ENCODE results near the gene FABP6. TPM values are rescaled to one million over a fixed set of nuclear protein-coding genes. Genes with fewer than 3 reads are reported as not detected.
A peak's percentile ranks its signal among the peaks of the same experiment; 100 is the strongest.

Gene FABP6
- total and polyA plus RNA-seq, 9 of the 15 experiments (the other 6 are each of a cell fraction or from before 2014, with no cell fraction given): 0.11 to 0.33 (median 0.21) TPM; not detected in 4

DNA sequence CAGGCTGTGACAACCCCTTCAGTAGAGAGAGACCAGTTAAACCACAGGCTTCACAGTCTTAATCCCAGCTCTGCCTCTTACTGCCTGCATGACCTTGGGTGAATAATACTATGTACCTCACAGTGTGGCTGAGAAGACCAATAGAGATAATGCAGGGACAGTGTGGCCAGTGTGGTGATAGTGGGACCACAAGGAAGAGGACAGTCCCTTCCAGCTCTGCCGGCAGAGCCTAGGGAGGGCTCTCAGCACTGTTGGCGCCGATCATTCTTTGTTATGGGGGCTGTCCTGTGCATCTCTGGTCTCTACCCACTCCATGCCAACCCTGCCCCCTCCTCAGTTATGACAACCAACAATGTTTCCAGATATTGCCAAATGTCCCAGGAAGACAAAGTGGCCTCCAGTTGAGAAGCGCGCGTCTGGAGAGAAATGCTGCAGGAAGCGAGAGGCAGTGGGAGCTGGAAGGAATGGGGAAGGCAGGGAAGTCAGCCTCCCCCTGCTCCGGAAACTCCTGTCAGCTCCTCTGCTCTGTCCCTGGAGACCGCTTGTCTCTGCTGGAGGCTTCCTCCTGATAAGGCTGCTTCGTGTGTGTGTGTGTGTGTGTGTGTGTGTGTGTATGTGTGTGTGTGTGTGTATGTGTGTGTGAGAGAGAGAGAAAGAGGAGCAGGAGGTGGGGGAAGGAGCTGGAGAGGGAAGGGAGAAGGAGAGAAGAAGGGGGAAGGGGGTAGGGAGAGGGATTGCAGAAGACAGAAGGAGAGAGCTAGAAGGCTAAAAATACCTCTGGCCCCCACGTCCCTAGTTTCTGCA lies 31.8 kb upstream of the FABP6 start (continued):
- TF ChIP-seq, protein P1, sequence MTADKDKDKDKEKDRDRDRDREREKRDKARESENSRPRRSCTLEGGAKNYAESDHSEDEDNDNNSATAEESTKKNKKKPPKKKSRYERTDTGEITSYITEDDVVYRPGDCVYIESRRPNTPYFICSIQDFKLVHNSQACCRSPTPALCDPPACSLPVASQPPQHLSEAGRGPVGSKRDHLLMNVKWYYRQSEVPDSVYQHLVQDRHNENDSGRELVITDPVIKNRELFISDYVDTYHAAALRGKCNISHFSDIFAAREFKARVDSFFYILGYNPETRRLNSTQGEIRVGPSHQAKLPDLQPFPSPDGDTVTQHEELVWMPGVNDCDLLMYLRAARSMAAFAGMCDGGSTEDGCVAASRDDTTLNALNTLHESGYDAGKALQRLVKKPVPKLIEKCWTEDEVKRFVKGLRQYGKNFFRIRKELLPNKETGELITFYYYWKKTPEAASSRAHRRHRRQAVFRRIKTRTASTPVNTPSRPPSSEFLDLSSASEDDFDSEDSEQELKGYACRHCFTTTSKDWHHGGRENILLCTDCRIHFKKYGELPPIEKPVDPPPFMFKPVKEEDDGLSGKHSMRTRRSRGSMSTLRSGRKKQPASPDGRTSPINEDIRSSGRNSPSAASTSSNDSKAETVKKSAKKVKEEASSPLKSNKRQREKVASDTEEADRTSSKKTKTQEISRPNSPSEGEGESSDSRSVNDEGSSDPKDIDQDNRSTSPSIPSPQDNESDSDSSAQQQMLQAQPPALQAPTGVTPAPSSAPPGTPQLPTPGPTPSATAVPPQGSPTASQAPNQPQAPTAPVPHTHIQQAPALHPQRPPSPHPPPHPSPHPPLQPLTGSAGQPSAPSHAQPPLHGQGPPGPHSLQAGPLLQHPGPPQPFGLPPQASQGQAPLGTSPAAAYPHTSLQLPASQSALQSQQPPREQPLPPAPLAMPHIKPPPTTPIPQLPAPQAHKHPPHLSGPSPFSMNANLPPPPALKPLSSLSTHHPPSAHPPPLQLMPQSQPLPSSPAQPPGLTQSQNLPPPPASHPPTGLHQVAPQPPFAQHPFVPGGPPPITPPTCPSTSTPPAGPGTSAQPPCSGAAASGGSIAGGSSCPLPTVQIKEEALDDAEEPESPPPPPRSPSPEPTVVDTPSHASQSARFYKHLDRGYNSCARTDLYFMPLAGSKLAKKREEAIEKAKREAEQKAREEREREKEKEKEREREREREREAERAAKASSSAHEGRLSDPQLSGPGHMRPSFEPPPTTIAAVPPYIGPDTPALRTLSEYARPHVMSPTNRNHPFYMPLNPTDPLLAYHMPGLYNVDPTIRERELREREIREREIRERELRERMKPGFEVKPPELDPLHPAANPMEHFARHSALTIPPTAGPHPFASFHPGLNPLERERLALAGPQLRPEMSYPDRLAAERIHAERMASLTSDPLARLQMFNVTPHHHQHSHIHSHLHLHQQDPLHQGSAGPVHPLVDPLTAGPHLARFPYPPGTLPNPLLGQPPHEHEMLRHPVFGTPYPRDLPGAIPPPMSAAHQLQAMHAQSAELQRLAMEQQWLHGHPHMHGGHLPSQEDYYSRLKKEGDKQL (CRISPR knock-in tag; IDR thresholded peaks at IDR 0.05; ENCODE audit: borderline replicate concordance): no peak
- TF ChIP-seq ASH1L (IDR thresholded peaks at IDR 0.05; ENCODE audit: borderline replicate concordance, low read depth, partially characterized antibody): peak; percentile 47
- TF ChIP-seq RNF2 (IDR thresholded peaks at IDR 0.05): peak; percentile 53; the same call in 1 of the 2 replicates
- TF ChIP-seq, protein P2, sequence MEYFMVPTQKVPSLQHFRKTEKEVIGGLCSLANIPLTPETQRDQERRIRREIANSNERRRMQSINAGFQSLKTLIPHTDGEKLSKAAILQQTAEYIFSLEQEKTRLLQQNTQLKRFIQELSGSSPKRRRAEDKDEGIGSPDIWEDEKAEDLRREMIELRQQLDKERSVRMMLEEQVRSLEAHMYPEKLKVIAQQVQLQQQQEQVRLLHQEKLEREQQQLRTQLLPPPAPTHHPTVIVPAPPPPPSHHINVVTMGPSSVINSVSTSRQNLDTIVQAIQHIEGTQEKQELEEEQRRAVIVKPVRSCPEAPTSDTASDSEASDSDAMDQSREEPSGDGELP (CRISPR knock-in tag; IDR thresholded peaks at IDR 0.05; ENCODE audit: borderline replicate concordance): peak; percentile 67
- TF ChIP-seq, protein P3, sequence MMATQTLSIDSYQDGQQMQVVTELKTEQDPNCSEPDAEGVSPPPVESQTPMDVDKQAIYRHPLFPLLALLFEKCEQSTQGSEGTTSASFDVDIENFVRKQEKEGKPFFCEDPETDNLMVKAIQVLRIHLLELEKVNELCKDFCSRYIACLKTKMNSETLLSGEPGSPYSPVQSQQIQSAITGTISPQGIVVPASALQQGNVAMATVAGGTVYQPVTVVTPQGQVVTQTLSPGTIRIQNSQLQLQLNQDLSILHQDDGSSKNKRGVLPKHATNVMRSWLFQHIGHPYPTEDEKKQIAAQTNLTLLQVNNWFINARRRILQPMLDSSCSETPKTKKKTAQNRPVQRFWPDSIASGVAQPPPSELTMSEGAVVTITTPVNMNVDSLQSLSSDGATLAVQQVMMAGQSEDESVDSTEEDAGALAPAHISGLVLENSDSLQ (IDR thresholded peaks at IDR 0.05): peak; percentile 84
- TF ChIP-seq, protein P4, sequence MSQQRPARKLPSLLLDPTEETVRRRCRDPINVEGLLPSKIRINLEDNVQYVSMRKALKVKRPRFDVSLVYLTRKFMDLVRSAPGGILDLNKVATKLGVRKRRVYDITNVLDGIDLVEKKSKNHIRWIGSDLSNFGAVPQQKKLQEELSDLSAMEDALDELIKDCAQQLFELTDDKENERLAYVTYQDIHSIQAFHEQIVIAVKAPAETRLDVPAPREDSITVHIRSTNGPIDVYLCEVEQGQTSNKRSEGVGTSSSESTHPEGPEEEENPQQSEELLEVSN (IDR thresholded peaks at IDR 0.05; ENCODE audit: borderline replicate concordance in 1 of 2, extremely low read depth in 1 of 2, insufficient read depth in 1 of 2, insufficient read length in 1 of 2, low read depth in 1 of 2, low read length in 1 of 2, poor library complexity in 1 of 2, severe bottlenecking in 1 of 2): no peak
- no peak for TF ChIP-seq PTBP1 (IDR thresholded peaks at IDR 0.05; ENCODE audit: low read depth, low read length)
- TF ChIP-seq BCOR (IDR thresholded peaks at IDR 0.05): peak; percentile 95
- peak; percentile 40; the same call in 1 of the 2 replicates for TF ChIP-seq TEAD4 (IDR thresholded peaks at IDR 0.05; ENCODE audit: low read length)
- no peak for TF ChIP-seq TEAD4 (CRISPR knock-in tag; IDR thresholded peaks at IDR 0.05; ENCODE audit: borderline replicate concordance)
- peak; percentile 99 for TF ChIP-seq OTX1 (CRISPR knock-in tag; IDR thresholded peaks at IDR 0.05)
- TF ChIP-seq SMARCA5 (IDR thresholded peaks at IDR 0.05): peak; percentile 87; the same call in 1 of the 2 replicates

All from K562 (cell line).